HK-2 (cell line): ENCODE data around the gene FAM3D.
"Not testable (repeated sequence)": the region's sequence is repeated elsewhere in the genome, so short reads cannot be mapped to it uniquely, and the experiment has no call there.

Source experiments
- DNase-seq: peaks from one replicate; pipeline ENCODE4 v3.0.0-alpha.2; 2018; ENCODE audit not compliant: unreplicated experiment

Gene FAM3D

DNA sequence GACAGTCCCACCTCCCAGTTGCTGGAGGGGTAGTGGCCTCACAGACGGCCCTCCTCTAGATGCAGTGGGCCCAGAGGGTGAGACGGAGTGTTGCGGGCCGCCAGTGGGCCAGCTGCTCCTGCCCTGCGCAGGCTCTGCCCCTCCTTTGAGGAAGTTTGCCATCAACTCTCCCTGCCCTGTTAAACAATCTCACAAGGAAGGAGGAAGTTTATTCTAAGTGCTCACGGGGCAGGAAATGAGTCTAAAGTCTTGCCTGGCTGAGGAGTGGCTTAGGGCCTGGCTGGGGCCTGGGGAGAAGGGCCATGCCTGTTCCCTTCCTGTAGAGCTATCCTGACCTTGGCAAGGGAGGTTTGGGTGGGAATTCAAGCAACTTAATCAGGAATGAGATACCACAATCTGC, at the start of gene FAM3D:
Gene FAM3D, minus strand, starts transcription at position 92 of the 400 bp plus-strand sequence. CDS start 11,211 bp downstream, outside the sequence.
- no peak for DNase-seq

- no peak for DNase-seq
These were observed 47.3 kb upstream of the FAM3D start for GRCh38 chr3:58713715-58714401.

DNA sequence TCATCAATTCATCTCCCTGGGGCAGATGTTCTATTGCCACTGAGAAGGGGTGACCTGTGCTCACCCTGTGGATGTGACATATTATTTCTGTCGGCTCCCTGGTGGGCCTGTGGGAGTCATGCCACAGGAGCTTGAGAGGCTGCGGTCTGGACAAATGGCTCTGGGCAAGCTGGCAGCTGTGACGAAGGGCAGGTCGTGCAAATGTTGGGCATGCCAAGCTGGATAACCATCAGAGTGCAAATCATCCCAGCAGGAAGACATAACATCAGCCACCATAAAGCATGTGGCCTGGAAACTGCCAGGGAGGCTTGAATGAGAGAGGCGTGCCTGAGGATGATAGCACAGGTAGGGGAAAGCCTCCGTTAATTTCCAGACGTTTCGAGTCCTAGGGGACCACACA, 45.3 kb upstream of the FAM3D start:
- DNase-seq, result no peak

DNA sequence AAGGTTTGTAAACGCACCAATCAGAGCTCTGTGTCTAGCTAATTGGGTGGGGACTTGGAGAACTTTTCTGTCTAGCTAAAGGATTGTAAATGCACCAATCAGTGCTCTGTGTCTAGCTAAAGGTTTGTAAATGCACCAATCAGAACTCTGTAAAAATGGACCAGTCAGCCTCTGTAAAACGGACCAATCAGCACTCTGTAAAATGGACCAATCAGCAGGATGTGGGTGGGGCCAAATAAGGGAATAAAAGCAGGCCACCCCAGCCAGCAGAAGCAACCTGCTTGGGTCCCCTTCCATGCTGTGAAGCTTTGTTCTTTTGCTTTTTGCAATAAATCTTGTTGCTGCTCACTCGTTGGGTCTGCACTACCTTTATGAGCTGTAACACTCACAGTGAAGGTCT, 42.4 kb upstream of the FAM3D start:
- DNase-seq, result not testable (repeated sequence)

GRCh38 chr3:58708116-58708791, 41.7 kb upstream of the FAM3D start:
- DNase-seq, result no peak

DNA sequence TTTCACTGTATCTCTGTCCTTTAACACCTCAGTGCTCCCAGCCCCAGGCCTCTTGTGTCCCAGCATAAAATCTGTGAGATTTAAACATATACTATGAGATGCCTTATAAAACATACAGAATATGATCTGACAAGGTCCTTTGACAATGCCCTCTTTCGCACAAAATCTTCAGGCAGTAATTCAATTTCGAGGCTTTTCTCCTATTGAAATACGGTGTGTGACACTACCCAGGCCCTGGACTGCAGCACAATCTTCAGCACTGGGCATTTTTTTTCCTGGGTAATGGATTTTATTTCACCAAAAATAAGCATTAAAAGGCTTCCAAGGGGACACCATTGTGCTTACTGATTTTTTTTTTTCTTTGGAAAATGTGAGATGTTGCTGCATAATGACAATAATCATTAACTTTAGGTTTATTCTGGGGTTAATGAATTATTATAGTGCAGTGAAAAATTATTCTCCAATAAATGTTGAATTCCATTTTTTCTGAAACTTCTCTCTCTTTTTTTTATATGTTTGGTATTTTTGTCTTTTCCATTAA, 40.9 kb upstream of the FAM3D start:
- no peak for DNase-seq

- no peak for DNase-seq
These were observed 40.0 kb upstream of the FAM3D start for GRCh38 chr3:58706395-58707167.

DNA sequence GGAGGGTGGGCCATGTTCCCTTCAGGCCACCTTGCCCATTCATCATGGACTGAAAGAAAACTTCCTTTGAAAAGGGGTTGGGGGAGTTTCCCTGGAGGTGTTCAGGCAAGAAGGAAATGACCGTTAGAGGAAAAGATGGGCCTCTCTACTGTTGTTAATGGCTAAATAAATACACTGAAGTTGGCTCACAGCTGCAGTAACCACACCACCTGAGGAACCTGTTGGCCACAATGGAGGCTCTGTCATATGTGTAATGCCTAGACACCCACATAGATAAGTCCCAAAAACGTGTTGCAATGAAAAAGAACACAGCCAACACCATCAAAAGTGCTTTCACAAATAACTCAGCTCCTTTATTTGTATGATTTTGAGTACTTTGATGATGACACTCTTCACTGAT, 38.2 kb upstream of the FAM3D start:
- no peak for DNase-seq

DNA sequence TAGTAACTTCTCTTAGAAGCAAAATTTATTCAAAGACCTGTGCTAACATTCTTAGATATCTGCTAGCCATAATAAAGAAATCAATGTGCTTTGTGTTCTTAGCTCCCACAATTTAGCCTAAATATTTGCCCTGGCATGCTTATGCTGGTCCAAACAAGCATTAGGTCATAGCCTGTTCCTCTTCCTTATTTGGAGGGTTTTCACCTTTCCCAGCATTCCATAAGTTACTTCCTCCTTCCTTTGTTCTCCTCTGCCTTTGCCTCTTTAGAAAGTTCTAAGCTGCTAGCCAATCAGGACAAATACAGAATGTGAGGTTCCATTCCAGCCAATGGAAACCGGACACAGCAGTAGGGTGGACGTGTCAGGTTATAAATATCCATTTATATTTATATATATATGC, 37.7 kb upstream of the FAM3D start:
- not testable (repeated sequence) for DNase-seq

DNA sequence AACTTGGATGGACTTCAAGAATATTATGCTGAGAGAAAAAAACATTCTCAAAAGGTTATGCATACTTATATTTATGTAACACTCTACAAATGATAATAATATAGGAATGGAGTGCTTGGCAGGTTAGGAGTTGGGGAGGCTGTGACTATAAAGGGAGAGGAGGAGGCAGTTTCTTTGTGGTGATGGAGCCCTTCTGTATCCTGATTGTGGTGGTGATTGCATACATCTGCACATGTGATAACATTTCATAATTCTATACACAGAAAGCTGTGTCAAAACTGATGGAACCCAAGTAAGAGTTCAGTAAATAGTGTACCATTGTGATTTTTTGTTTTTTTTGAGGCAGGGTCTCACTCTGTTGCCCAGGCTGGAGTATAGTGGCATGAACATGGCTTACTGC, 31.7 kb upstream of the FAM3D start:
- no peak for DNase-seq

GRCh38 chr3:58697561-58697960, 31.0 kb upstream of the FAM3D start:
- no peak for DNase-seq

DNA sequence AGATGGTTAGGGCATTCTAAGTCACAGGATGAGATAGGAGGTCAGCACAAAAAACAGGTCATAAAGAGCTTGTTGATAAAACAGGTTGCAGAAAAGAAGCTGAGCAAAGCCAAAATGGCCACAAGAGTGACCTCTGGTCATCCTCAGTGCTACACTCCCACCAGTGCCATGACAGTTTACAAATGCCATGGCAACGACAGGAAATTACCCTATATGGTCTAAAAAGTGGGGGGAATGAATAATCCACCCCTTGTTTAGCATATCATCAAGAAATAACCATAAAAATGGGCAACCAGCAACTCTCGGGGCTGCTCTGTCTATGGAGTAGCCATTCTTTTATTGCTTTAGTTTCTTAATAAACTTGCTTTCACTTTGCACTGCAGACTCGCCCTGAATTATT, 30.2 kb upstream of the FAM3D start:
- DNase-seq, result not testable (repeated sequence)

DNA sequence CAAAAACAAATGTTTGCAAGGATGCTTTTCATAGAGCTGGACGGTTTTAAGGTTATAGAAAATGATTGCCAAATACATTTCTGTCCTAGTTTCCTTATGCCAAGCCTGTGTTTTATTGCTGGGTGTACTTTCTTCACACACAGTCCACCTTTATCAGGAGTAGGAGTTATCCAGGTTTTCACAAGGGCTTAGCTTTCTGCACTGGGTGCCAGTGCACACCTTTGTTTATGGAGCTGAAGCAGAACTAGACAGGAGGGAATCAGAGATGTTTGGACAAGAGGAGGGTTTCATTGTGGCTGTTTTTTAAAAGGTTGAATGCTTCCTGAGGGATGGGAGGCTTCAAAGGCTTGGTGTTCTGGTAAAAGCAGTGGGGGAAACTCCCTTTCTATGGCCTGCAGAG, 29.5 kb upstream of the FAM3D start:
- no peak for DNase-seq

DNA sequence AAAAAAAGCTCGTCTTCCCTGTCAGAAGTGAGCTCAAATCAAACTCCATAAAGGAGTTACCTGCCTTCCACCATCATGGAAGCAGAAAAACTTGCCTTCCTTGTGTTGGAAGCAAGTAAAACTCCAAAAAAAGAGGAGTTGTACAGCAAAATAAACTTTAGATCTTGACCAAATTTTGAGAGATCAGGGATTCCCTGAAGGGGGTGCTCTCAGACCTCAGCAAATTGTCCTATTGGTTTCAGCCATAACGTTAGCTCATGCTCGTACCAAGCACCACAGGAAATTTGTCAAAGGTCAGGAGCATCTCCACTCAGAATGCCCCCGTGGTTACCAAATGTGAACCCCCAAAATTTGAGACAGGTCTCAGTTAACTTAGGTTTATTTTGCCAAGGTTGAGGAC, 28.7 kb upstream of the FAM3D start:
- not testable (repeated sequence) for DNase-seq

DNA sequence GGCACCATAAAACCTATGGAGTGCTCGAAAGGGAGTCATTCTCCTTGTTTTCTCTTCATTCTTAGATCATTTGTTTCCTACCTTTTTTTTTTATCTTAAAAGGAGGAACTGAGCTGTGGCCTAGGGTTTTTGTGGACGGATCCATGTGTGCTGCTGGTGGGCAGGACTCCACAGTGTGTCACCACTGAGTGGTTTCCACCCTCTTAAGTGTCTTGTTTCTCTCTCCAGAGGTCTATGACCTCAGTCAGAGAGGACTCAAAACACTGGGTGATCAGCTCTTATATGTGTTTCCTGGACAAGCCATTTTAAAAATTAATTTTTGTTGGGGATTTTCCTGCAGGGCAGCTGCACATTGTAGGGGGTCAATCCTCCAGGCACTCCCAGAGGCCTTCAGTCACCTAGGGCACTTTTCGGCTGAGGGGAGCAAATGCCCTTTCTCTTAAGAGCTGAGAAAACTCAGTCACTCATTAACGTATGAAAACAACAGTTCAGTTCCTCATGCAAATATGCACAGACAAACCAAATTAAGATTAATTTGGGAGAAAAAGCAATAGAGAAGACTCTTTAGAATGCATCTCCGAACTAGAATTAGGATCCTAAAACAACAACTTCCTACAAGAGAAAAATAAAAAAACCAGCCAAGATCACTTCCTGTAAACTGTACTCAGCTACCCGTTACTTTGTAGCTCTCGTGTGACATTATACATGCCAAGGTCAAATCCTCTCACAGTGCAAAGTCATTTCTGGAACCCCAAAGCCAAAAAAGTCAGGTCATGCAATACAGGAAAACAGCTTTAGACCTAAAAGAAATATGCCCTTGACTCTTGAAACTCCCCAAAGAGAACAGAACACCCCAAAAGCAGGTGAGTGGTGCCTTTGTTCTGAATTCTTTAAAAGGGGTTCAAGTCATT, 27.6 kb upstream of the FAM3D start:
- no peak for DNase-seq

DNA sequence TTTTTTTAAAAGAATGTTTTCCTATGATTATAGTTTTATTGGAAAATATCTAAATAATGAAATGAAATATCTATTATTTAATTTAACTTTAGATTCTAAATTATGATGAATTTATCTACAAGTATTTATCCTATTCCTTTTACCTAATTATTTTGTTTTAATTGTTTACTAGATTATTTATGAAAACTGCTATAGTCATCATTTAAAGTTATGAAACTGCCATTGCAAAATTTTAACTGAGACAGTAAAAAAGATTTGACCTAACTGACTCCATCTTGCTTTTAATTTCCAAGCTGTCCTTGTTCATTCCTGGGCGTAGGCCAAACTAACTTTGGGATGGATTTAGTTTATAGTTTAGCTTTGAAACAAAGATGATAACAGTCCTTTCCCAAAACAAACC, 25.9 kb upstream of the FAM3D start:
- no peak for DNase-seq

DNA sequence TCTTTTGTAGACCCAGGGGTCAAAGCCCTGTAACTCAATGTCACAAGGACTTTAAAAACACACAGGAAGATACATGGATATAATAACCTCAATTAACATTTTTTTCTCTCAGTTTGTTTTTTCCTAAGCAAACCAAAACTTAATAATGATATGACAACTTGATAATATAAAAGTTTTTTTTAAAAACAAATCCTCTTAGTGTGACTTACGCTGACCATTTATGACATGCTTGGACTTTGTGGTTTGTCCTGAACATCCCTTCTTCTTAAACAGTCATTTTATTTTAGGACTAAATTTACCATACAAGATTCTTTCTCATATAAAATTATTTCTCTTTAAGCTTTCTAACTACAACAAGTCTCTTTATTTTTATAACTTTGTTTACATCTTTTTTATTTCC, 25.4 kb upstream of the FAM3D start:
- no peak for DNase-seq

GRCh38 chr3:58690490-58690889, 23.9 kb upstream of the FAM3D start:
- no peak for DNase-seq

GRCh38 chr3:58688574-58688973, 22.0 kb upstream of the FAM3D start:
- no peak for DNase-seq

GRCh38 chr3:58686847-58687246, 20.3 kb upstream of the FAM3D start:
- DNase-seq, result no peak

DNA sequence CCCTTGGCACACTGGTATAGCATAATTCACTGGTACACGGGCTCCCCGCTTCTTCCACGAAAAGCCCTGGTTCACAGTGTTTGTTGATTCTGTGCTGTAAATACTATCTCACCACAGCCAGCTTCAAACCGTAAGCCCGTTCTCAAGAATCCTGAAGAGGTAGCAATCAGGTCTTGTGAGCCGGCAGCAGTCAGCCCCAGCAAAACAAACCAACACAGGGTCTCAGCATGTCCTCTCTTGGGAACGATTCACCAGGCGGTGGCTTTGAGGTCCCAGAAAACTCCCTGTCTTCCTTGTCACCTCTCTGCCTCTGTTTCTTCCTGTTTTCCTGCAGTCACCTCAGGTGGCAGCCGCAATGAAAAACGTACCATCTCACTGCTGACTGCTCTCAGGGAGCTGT, 19.1 kb upstream of the FAM3D start:
- DNase-seq, result no peak

GRCh38 chr3:58683466-58683865, 16.9 kb upstream of the FAM3D start:
- peak; percentile 46 for DNase-seq
